SKM-1 treated with dmso at 0.1 percent for 144 hours (cell line): ENCODE data around the gene ZDHHC11.
"Not testable (repeated sequence)": the region's sequence is repeated elsewhere in the genome, so short reads cannot be mapped to it uniquely, and the experiment has no call there.

Experiments
- DNase-seq: peaks from one replicate; lab custom pipeline; 2025; ENCODE audit not compliant: unreplicated experiment; lab: John Stamatoyannopoulos, UW

ZDHHC11 gene

GRCh38 chr5:778421-778820, 72.4 kb downstream of the ZDHHC11 start:
- not testable (repeated sequence) for DNase-seq

- no peak for DNase-seq
These were observed 73.0 kb downstream of the ZDHHC11 start for GRCh38 chr5:777756-778161.

GRCh38 chr5:776862-777711, 73.7 kb downstream of the ZDHHC11 start:
- no peak for DNase-seq

GRCh38 chr5:775961-776861, 74.6 kb downstream of the ZDHHC11 start:
- no peak for DNase-seq

- DNase-seq = not testable (repeated sequence)
These were observed 75.2 kb downstream of the ZDHHC11 start for GRCh38 chr5:775595-775960.

- DNase-seq = not testable (repeated sequence)
These were observed 75.8 kb downstream of the ZDHHC11 start for GRCh38 chr5:774854-775505.

- not testable (repeated sequence) for DNase-seq
These were observed 76.5 kb downstream of the ZDHHC11 start for GRCh38 chr5:774304-774703.

GRCh38 chr5:773517-774264, 77.1 kb downstream of the ZDHHC11 start:
- no peak for DNase-seq

GRCh38 chr5:772931-773330, 77.9 kb downstream of the ZDHHC11 start:
- not testable (repeated sequence) for DNase-seq

GRCh38 chr5:772547-772890, 78.3 kb downstream of the ZDHHC11 start:
- not testable (repeated sequence) for DNase-seq

GRCh38 chr5:771841-772546, 78.8 kb downstream of the ZDHHC11 start:
- not testable (repeated sequence) for DNase-seq

- DNase-seq = not testable (repeated sequence)
These were observed 79.6 kb downstream of the ZDHHC11 start for GRCh38 chr5:771087-771781.

GRCh38 chr5:770585-770984, 80.2 kb downstream of the ZDHHC11 start:
- not testable (repeated sequence) for DNase-seq

- not testable (repeated sequence) for DNase-seq
These were observed 81.2 kb downstream of the ZDHHC11 start for GRCh38 chr5:769485-770145.

GRCh38 chr5:766666-767431, 83.9 kb downstream of the ZDHHC11 start:
- DNase-seq = no peak

GRCh38 chr5:765948-766631, 84.7 kb downstream of the ZDHHC11 start:
- DNase-seq = no peak

GRCh38 chr5:763998-764781, 86.6 kb downstream of the ZDHHC11 start:
- no peak for DNase-seq
